Tibial nerve (tissue), 4 donors: Measurements from ENCODE around the gene RAPGEF3.

Source experiments
- CTCF ChIP-seq, 5 experiments: fragments of 200-600 bp in 3 of 5; fragments of 450-650 bp in 2 of 5; sonication (generic) in 3 of 5; IDR thresholded peaks; one replicate each; pipeline ENCODE4 v1.5.1; 2016 to 2019; ENCODE audit warnings: antibody characterized with exemption in 5 of 5, mild to moderate bottlenecking in 3 of 5, moderate library complexity in 2 of 5
- EP300 ChIP-seq, 2 donors: sonication (generic); formaldehyde crosslinking; IDR thresholded peaks; one replicate each; pipeline ENCODE4 v1.6.1; 2017; ENCODE audit warnings: antibody characterized with exemption in 2 of 2, mild to moderate bottlenecking in 1 of 2
- POLR2A ChIP-seq, 2 donors: fragments of 450-650 bp; IDR thresholded peaks; one replicate each; pipeline ENCODE4 v1.6.1; 2017; ENCODE audit warnings: antibody characterized with exemption in 2 of 2, mild to moderate bottlenecking in 2 of 2, moderate library complexity in 2 of 2

GRCh38 chr12:47744778-47745436, 13.8 kb downstream of the RAPGEF3 start:
- TF ChIP-seq CTCF (IDR thresholded peaks at IDR 0.05), result no peak
- no peak for TF ChIP-seq POLR2A (IDR thresholded peaks at IDR 0.05)
- TF ChIP-seq EP300 (IDR thresholded peaks at IDR 0.05), result no peak
